SHP77 (cell line): ENCODE measurements around the gene PGGHG.
"Not testable (repeated sequence)": the region's sequence is repeated elsewhere in the genome, so short reads cannot be mapped to it uniquely, and the experiment has no call there.

ENCODE experiments used
- DNase-seq, 2 experiments: peaks; one replicate each; lab custom pipeline; 2025; lab: John Stamatoyannopoulos, UW

Gene PGGHG

GRCh38 chr11:330307-330693, 41.4 kb downstream of the PGGHG start:
- DNase-seq: no peak

- DNase-seq: no peak
Measured at GRCh38 chr11:330694-331357, 41.9 kb downstream of the PGGHG start.

- DNase-seq: no peak
Measured at GRCh38 chr11:331358-332060, 42.6 kb downstream of the PGGHG start.

GRCh38 chr11:332651-333480, 43.9 kb downstream of the PGGHG start:
- no peak for DNase-seq

GRCh38 chr11:333616-334263, 44.8 kb downstream of the PGGHG start:
- DNase-seq: not testable (repeated sequence)

GRCh38 chr11:334264-334994, 45.5 kb downstream of the PGGHG start:
- DNase-seq: no peak

- no peak for DNase-seq
Measured at GRCh38 chr11:335779-336658, 47.1 kb downstream of the PGGHG start.

GRCh38 chr11:336659-337198, 47.8 kb downstream of the PGGHG start:
- DNase-seq: no peak

GRCh38 chr11:337711-338110, 48.8 kb downstream of the PGGHG start:
- DNase-seq: no peak

- DNase-seq: no peak
Measured at GRCh38 chr11:339963-340362, 51.0 kb downstream of the PGGHG start.

- no peak for DNase-seq
Measured at GRCh38 chr11:340539-341512, 51.9 kb downstream of the PGGHG start.

GRCh38 chr11:342328-342727, 53.4 kb downstream of the PGGHG start:
- DNase-seq: no peak

- no peak for DNase-seq
Measured at GRCh38 chr11:344836-345578, 56.1 kb downstream of the PGGHG start.
